GM10847 (cell line): ENCODE results near the gene F7.

Experiments
- POLR2A ChIP-seq: IDR thresholded peaks from 2 replicates; pipeline ENCODE4 v1.6.1; 2011; ENCODE audit not compliant: insufficient read length; ENCODE audit errors: extremely low read depth

Gene F7

DNA sequence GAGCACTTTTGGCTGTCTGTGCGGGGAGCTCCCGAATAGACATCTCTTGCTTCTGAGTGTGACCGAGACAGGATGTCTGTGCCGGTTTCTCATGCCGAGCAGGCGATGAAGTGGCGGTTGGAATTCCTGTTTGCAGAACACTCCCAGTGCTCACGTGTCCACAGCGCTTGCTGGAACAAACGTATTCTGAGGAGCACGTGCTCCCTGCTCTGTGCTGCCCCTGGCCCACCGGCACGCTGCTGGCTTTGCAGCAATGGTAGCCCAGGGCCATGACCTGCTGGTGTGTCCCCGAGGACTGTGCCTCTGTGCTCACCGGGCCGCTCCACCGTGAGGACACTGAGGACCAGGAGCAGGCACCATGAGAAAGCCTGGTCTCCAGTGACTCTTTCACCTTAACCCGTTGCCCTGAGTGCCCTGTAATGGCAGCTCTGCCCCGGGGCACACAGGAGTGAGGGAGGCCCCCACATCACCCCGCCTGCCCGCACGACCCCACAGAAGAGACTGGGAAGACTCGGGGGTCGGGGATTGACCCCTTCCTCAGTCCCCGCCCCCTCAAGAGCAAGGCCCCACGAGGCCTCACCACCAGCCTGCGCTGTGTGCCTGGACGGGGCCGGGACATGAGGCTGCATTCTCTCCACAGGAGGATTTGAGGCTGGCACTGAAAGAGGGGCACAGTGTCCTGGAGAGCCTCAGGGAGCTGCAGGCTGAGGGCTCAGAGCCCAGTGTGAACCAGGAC is 40.0 kb upstream of the F7 start:
- no peak for TF ChIP-seq POLR2A

DNA sequence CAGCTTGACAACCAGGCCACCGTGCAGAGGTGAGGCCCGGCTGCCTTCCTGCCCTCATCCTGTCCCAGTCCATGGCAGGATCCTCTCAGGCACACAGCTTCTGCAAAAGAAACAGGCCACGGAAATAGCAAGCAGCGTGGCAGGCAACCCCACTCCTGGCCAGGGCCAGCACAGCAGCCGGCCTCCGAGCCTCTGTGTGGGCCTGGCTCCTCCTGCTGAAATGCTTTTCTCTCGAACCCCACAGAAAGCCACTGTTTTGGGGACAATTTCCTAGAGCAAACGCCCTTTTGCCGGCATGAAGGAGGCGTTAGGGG is 39.5 kb upstream of the F7 start:
- TF ChIP-seq POLR2A: no peak

DNA sequence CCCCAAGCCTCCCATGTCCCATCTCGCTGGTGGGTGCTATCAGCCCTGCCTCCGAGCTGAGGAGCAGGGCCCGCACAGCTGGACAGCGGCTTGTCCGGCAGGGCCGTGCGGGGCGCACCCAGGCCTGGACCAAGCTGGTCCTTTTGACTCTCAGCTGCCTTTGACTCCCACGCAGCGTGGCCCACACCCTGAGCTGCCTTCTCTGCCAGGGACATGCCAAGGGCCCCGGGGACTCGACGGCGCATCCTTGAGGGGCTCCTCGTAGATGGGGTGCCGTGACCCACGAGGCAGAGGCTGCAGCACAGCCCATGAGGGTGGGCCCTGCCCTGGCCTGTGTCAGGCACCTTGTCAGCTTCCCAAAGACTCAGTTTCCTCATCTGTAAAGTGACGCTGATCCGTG is 38.8 kb upstream of the F7 start:
- TF ChIP-seq POLR2A: no peak

DNA sequence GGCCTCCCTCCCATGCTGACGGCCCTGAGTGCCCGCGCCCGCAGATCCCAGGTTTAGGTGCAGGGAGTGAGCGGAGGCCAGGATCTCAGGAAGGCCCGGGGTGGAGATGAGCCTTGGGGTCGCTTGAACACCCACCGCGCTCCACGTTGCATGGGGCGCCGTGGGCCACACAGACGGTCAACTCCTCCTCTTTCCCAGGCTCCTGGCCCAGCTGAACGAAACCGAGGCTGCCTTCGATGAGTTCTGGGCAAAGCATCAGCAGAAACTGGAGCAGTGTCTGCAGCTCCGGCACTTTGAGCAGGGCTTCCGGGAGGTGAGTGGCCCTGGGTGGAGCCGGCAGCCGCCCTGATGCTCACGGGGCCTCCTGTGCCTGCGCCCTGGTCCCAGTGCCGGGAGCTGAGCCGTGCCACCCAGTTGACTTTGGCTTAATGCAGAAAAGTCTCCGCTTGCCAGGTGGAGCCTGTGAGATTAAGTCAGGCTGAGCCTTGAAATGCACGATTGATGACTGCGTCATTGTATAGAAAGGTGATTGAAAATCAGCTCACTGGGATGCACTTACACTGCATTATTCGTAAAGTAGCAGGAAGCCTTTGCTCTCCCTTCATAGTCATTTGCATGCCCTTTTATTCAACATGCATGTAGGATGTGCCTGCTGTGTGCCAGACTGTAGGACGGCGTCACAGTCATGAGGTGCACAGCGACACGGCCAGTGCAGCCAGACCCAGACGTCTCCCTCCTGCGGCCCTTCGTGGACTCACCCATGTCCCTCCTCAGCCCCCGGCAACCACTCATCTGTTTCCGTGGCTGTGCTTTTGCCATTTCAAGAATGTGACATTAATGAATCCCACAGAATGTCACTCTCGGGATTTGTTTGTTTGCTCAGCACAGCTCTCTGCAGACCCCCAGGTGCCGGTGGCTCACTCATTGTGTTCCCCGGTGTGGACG is 35.5 kb upstream of the F7 start:
- no peak for TF ChIP-seq POLR2A

- TF ChIP-seq POLR2A: no peak
These were observed 34.7 kb upstream of the F7 start for GRCh38 chr13:113070855-113071254.

DNA sequence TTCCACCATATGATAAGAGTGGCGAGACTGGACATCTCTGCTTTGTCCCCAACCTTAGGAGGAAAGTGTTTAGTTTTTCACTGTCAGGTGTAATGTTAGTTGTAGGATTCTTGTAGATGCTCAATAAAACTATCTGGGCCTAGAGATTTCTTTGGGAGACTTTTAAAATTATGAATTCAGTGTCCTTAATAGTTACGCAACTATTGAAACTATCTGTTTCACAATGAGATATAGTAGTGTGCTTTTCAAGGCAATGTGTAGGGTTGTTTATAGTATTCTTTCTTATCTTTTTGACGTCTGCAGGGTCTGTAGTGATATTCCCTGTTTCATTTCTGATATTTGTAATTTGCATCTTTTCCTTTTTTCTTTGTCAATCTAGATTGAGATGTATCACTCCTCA is 33.2 kb upstream of the F7 start:
- no peak for TF ChIP-seq POLR2A

- no peak for TF ChIP-seq POLR2A
These were observed 31.6 kb upstream of the F7 start for GRCh38 chr13:113073942-113074341.

DNA sequence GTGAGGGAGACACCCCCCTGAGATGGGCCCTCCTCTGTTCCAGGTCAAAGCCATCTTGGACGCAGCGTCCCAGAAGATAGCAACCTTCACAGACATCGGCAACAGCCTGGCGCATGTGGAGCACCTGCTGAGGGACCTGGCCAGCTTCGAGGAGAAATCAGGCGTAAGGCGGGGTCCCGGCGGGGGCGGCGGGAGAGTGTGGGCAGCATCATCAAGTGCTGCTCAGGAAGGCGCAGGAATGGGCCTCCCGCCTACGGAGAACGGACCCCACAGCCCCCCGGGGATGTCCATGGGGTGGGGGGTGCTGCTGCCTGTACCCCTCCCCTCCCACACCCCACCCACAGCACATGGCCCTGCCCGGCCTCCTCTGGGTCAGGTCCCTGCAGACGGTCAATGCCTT is 31.2 kb upstream of the F7 start:
- no peak for TF ChIP-seq POLR2A

DNA sequence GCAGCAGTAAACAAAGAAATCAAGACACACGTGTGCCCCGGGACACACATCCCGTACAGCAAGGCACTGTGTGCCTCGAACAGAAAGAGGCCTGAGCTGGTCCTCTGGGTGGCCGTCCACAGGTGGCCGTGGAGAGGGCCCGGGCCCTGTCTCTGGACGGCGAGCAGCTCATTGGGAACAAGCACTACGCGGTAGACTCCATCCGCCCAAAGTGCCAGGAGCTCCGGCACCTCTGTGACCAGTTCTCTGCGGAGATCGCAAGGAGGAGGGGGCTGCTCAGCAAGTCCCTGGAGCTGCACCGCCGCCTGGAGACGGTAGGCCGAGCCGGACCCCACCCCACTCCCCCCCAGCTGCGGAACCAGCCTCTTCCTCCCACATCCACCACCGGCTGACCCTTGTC is 30.7 kb upstream of the F7 start:
- TF ChIP-seq POLR2A: no peak

DNA sequence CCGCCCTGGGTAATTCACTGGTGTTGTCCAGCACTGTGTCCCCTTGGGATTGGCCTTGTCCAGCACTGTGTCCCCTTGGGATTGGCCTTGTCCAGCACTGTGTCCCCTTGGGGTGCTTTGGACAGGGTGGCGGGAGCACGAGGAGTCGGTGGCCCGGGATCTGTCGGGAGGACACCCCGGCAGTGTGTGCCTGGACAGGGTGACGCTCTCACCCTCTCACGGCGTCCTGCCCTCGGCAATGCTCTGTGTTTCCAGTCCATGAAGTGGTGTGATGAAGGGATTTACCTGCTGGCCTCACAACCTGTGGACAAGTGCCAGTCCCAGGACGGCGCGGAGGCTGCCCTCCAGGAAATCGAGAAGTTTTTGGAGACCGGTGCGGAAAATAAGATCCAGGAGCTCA is 29.9 kb upstream of the F7 start:
- no peak for TF ChIP-seq POLR2A

DNA sequence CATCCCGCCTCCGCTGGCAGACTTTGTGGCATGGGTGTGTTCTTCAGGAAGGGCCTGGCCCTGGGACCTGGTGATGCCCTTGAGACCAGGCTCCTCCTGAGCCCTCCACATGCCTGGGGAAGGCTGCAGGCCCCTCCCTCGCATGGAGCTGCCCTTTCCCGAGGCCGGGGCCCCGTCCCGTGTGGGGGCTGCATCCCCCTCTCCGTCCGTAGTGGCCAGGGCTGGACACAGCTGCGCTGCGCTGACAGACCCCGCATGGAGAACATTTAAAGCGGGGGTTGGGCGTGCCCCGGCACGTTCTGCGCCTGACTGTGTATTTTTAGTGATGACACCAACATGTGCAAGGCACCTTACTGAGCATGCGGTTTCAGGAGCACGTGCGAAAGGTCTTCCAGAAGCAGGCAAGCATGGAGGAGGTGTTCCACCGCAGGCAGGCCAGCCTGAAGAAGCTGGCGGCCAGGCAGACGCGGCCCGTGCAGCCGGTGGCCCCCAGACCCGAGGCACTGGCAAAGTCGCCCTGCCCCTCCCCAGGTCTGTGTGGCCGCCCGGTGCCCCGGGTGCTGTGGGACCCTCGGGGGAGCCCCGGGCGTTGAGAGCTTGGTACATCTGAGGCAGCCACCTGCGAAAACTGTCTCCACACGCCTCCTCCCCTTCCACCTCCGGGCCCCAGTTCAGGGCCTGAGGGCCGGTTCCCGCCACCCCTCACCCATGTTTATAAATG is 28.8 kb upstream of the F7 start:
- TF ChIP-seq POLR2A: no peak

- TF ChIP-seq POLR2A: no peak
These were observed 28.0 kb upstream of the F7 start for GRCh38 chr13:113077566-113077952.

DNA sequence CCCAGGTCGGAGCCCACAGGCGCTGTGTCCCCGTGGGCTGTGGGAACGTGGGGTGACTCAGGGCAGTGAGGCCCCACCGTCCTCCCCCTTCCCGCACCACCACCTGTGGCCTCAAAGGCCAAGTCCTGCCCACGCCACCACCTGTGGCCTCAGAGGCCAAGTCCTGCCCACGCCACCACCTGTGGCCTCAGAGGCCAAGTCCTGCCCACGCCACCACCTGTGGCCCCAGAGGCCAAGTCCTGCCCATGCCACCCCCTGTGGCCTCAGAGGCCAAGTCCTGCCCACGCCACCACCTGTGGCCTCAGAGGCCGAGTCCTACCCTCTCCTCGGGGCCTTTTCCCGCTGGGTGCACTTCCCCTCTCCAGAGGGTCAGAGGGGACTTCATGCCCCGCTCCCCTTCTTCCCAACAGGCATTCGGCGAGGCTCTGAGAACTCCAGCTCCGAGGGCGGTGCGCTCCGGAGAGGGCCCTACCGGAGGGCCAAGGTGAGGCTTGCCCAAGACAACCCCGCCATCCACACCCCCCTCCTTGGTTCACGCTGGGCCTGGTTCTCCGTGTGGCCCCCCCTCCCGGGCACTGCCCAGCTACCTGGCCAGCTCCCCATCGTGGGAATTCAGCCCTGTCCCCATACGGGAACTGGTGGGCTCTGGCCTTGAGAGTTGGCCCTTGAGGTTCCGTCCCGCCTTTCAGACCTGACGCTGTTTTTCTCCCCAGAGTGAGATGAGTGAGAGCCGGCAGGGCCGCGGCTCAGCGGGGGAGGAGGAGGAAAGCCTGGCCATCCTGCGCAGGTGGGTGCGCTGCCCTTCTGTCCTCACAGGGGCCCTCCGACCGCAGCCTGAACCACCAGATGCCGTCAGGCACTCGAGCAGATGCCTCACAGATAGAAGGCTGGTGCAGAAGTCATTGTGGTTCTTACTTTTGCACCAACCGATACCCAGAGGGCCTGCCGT is 27.4 kb upstream of the F7 start:
- TF ChIP-seq POLR2A: no peak

- no peak for TF ChIP-seq POLR2A
These were observed 26.4 kb upstream of the F7 start for GRCh38 chr13:113078902-113079780.

DNA sequence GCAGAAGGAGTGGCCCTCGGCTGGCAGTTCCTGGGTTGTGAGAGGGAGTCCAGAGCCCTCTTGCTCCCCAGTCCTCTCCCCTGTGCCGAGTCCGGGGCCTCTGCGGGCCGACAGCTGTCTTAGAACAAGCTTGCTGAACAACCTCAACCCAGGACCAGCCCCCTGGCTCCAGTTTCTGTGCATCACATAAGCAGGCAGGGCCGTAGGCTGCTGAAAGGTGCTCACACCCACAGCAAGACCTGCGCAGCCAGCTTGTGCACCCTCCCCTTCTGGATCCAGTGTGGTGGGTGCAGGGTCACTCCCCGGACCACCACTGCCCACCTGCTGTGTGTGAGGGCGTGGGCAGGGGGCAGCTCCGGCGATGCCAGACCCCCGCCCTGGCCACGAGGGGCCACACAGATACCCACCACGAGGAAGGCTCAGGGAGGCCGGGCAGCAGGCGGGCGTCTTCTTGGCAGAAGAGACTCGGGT is 25.2 kb upstream of the F7 start:
- no peak for TF ChIP-seq POLR2A
